Measurements from ENCODE around the gene CRY2.

DNA sequence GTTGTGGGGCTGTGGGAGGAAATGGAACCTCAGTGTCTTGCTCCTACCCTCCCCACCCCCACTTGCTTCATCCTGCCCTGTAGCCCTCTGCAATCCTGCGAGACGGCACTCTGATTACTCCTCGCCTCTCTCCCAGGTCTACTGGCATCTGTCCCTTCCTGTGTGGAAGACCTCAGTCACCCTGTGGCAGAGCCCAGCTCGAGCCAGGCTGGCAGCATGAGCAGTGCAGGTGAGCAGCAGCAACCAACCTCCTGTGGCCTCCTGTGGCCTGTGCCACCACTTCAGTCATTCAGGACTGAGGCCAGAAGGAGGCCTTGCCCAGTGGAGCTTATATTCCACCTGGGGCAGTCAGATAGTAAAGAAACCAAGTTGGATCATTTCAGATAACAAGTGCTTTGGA lies 23.4 kb downstream of the CRY2 start:
- TF ChIP-seq, protein P1, sequence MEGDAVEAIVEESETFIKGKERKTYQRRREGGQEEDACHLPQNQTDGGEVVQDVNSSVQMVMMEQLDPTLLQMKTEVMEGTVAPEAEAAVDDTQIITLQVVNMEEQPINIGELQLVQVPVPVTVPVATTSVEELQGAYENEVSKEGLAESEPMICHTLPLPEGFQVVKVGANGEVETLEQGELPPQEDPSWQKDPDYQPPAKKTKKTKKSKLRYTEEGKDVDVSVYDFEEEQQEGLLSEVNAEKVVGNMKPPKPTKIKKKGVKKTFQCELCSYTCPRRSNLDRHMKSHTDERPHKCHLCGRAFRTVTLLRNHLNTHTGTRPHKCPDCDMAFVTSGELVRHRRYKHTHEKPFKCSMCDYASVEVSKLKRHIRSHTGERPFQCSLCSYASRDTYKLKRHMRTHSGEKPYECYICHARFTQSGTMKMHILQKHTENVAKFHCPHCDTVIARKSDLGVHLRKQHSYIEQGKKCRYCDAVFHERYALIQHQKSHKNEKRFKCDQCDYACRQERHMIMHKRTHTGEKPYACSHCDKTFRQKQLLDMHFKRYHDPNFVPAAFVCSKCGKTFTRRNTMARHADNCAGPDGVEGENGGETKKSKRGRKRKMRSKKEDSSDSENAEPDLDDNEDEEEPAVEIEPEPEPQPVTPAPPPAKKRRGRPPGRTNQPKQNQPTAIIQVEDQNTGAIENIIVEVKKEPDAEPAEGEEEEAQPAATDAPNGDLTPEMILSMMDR (conservative IDR thresholded peaks at IDR 0.05 in 1 of 2, IDR thresholded peaks at IDR 0.05 in 1 of 2; ENCODE audit: low read depth in 1 of 2, low read length in 2 of 2) = no peak
- no peak for TF ChIP-seq EZH2 (IDR thresholded peaks at IDR 0.05; ENCODE audit: low read length, missing control alignments)

All from fibroblast of lung (primary cell).